DLD1 (cell line): ENCODE results near the gene SPESP1.
"Not testable (repeated sequence)": the region's sequence is repeated elsewhere in the genome, so short reads cannot be mapped to it uniquely, and the experiment has no call there.

Experiments used
- in situ Hi-C: cut with HindIII; loops from 2 replicates; pipeline ENCODE4 v1.10.0; 2017; ENCODE audit warnings: low sequenced_read_pairs

The SPESP1 gene

DNA sequence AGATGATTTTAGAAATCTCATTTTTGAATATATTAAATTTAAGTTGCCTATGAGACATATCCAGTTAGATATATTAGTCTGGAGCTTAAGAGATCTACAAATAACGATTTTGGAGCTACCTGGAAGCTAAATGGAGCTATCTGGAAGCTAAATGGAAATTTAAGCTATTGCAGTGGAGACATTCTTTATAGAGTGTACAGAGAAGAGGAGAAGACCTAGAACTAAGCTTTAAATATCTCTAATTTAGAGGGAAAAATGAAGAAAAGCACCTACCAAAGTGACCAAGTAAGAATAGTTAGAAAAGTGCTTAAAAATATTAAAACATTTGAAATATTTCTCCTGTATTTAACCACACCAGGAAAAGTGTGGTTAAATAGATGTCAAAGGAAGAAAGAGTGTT, 28.3 kb downstream of the SPESP1 start:
- in situ Hi-C loops = no loop called here

GRCh38 chr15:68962465-68962864, 32.1 kb downstream of the SPESP1 start:
- in situ Hi-C loops = no loop called here

GRCh38 chr15:68963719-68964118, 33.4 kb downstream of the SPESP1 start:
- in situ Hi-C loops = not testable (repeated sequence)

GRCh38 chr15:68966996-68967395, 36.7 kb downstream of the SPESP1 start:
- in situ Hi-C loops = no loop called here

- in situ Hi-C loops = no loop called here
Observed at GRCh38 chr15:68967948-68968347, 37.6 kb downstream of the SPESP1 start.

GRCh38 chr15:68969298-68969697, 39.0 kb downstream of the SPESP1 start:
- in situ Hi-C loops = no loop called here

- in situ Hi-C loops = no loop called here
Observed at GRCh38 chr15:68972201-68973065, 42.1 kb downstream of the SPESP1 start.

- in situ Hi-C loops = not testable (repeated sequence)
Observed at GRCh38 chr15:68975651-68976160, 45.4 kb downstream of the SPESP1 start.

- in situ Hi-C loops = not testable (repeated sequence)
Observed at GRCh38 chr15:68977426-68977825, 47.1 kb downstream of the SPESP1 start.

GRCh38 chr15:68979006-68979405, 48.7 kb downstream of the SPESP1 start:
- in situ Hi-C loops = no loop called here

DNA sequence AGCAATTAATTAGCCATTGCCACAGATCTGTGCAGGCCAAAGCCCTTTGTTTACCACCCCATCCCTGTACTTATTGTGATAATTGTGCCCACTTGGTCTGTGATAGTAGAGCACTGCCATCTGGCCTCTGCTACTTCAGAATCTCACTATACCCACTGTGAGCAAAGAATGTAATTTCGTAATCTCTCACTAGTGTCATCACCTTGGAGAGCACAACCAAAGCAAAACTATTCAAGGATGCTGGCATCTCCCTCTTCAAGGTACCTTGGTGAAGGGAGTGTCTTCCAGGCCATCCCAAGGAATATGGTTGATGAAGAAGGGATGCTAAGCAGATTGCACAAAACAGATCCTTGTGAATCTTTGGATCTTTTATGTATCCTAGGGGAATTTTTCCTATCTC, 49.5 kb downstream of the SPESP1 start:
- in situ Hi-C loops = loop anchor here (5.0 kb wide), 1 partner anchor 83 kb away; no protein-coding TSS in a partner anchor

GRCh38 chr15:68980786-68981185, 50.5 kb downstream of the SPESP1 start:
- in situ Hi-C loops = loop anchor here (5.0 kb wide), 1 partner anchor 83 kb away; no protein-coding TSS in a partner anchor

GRCh38 chr15:68981941-68982340, 51.6 kb downstream of the SPESP1 start:
- in situ Hi-C loops = loop anchor here (5.0 kb wide), 1 partner anchor 85 kb away; no protein-coding TSS in a partner anchor

- in situ Hi-C loops = loop anchor here (5.0 kb wide), 1 partner anchor 86 kb away; no protein-coding TSS in a partner anchor
Observed at GRCh38 chr15:68982976-68983563, 52.7 kb downstream of the SPESP1 start.

- in situ Hi-C loops = loop anchor here (5.0 kb wide), 1 partner anchor 87 kb away; no protein-coding TSS in a partner anchor
Observed at GRCh38 chr15:68983961-68984481, 53.7 kb downstream of the SPESP1 start.

DNA sequence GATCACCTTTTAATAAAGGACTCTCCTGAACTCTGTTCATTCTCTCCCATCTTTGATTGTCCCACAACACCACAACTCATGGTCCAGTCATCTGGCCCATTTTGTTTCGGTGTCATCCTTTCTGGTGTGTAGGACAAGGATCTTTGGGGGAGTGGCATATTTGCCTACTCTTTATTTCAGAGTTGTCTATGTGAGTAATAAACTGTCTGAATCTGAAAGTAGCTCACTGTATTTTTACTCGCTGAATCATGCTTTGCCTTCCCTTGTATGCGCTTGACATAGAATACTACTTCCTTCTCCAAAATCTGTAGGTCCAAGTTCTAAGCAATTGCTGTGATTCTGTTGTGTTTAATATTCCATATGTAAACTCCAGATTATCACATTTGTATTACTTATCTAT, 54.3 kb downstream of the SPESP1 start:
- in situ Hi-C loops = loop anchor here (5.0 kb wide), 1 partner anchor 87 kb away; no protein-coding TSS in a partner anchor

GRCh38 chr15:68985361-68985891, 55.1 kb downstream of the SPESP1 start:
- in situ Hi-C loops = no loop called here

DNA sequence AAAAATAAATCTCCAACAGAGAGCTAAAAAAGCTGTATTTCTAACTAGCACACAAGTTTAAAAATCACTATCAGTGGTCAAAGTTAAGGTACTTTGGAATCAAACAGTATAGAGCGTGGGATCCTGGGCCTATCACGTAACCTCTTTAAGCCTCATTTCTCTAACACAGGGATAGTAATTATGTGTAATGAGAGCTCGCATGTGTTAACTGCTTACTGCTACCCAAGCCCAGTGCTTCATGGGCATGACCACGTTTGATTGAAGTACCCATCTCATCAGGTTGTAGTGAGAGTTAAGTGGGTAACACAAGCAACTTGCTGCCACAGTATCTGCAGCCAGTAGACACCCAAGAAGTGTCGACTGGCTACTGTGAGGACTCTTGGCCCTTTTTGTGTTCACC, 56.0 kb downstream of the SPESP1 start:
- in situ Hi-C loops = no loop called here

- in situ Hi-C loops = no loop called here
Observed at GRCh38 chr15:68987120-68987519, 56.8 kb downstream of the SPESP1 start.

- in situ Hi-C loops = no loop called here
Observed at GRCh38 chr15:68987676-68988075, 57.4 kb downstream of the SPESP1 start.

DNA sequence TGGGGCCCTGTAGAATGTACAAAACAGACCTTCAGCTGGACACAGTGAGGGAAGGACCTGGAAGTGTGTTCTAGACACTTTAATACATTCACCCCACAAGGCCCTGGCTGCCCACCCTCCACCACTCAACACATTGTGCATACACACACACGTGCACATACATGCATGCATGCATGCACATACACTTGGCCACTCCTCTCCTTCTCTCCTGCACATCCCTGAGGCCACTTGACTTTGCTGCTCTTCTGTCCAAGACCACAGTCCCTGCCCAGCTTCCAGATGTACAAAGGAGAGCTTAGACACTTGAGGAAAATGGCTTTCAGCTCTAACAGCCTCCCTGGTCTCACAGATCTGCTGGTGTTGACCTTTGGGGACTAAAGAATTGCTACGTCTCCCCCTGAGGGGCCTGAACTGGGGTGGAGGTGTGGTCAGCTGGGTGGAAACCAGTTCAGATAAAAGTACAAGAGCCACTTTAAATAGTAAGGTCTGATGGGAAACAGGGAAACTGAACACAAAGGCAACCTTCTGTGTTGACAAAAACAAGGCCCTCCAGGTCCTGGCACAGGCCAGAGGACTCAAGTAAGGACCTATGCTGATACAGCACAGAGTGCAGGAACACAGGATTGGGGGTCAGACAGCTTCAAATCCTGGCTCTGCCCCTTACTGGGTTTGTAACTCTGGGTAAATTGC, 59.4 kb downstream of the SPESP1 start:
- in situ Hi-C loops = no loop called here
